Inflammatory macrophage (primary cell): Measurements from ENCODE around the gene TRDMT1.

ENCODE experiments used
- DNase-seq, 2 donors: peaks; one replicate each; pipeline ENCODE4 v3.0.0-alpha.2; 2020 to 2022

TRDMT1 gene

DNA sequence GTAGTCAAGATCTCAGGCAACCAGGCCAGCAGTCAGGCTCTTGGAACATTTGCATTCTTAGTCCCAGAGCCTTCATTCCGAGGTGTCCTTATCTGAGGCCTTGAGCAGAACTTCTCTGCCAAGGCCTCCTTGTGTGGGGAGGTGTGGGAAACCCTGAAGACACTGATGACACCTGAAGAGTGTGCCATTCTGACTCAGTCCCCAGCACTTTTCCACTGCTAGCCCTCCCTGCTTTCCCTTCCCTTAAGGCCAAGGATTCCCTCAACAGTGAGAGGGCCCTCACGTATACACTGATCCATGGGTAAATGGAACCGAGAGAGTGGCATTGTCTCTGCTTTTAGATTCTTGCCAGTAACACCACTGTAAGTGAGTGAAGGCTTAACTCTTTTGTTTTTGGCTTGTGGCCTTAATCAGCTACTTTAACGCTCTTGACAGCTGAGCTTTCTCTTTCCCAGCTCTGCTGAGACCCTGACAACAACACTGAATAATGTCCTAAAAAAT lies 30.3 kb downstream of the TRDMT1 start:
- DNase-seq: no peak

GRCh38 chr10:17169803-17170202 lies 31.7 kb downstream of the TRDMT1 start:
- DNase-seq: no peak

DNA sequence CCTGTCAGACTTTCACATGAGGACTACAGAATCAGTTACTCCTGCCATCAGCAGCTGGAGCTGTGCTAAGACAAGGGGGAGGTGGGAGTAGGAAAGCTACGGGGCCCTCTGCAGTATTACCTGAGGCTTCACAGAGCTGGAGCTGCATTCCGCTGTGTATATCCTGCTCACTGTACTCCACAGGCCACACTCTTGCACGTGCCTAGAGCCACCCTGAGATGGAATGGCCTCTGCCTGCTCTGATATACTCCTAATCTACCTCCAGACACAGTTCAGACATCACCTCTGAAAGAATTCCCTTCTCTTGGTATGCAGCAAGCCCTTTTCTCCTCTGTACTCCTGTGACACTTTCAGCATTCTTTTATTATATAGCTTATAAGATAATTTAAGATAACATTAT lies 34.8 kb downstream of the TRDMT1 start:
- DNase-seq: no peak

DNA sequence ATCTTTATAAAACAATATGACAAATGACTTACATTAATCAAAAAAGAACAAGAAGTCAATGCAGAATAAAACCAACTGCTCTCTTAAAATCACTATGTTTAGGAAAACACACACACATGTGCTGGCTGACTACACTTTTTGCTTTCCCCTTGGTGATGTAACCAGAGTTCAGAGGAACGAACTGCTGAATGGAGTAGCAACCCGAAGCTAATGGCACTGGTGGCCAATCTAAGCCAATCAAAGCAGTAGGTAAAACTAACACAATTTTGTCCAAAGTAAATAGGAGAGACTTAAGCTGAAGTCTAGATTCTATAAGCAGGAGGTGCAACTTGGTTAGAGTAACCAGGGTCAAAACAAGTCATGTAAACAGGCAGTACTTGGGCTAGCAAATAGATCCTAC lies 38.6 kb downstream of the TRDMT1 start:
- no peak for DNase-seq

DNA sequence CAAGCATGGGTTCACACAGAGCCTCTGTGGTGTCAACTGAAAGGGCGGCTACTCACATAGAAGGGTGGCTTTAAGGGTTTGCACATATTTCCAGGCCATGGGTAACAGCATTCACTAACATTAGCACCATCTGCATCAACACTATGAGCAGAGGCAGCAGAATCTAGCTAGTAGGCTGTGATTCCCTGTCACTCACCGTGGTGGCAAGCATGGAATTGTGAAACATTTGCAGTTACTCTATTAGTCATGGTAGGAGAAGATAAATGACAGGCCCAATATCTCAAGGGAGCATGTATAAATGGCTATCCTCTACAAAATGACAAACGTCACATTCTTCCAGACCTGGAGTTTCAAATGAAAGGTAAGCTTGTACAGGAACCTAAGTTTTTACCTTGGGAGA lies 39.7 kb downstream of the TRDMT1 start:
- DNase-seq: peak; percentile 37 to 69

DNA sequence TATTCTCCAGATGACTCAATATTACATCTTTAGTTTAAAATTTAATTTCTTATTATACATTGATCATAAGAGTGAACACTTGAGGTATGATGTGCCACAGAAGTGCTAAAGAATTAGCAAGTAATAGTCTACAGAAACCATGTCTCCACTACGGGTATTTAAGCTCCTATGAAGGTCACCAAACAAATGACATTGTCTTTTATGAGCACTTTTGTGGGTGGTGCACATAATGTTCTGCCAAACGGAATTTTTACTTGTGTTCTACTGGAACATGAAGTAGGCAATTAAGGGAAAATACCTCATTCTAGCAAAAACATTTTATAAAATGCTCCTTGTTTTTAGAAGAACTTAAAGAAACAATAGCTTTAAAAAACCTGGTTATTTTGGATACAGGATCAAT lies 44.4 kb downstream of the TRDMT1 start:
- DNase-seq: no peak

- no peak for DNase-seq
Measured at GRCh38 chr10:17155826-17156225, 45.6 kb downstream of the TRDMT1 start.

- DNase-seq: no peak
Measured at GRCh38 chr10:17154116-17154515, 47.4 kb downstream of the TRDMT1 start.

- DNase-seq: no peak
Measured at GRCh38 chr10:17153321-17153720, 48.2 kb downstream of the TRDMT1 start.

GRCh38 chr10:17151716-17152115 lies 49.8 kb downstream of the TRDMT1 start:
- no peak for DNase-seq

DNA sequence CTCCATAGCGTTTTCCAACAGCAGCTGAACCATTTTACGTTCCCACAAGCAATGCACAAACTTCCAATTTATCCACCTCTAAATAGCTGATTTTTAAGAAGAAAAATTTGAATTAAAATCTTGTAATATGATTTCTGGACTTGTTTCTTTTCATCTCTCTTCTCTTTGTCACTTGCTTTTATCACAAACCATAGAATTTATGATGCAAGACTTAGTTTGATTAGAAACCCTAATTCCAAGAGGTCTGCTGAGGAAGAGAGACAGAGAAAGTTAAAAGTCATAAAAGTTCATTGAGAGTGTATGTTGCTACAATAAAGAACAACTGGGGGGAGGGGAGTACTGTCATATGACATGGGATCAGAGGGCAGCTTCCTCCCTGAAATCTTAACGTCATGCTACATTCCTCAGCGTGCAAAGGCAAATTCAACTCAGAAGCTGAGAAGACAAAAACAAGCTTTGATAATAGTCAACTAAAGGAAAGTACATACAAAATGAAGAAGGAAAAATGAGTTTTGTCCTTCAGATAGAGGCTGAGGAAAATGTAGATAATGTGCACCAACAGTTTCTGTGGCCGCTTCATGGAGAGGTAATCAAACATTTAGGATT lies 53.5 kb downstream of the TRDMT1 start:
- peak; percentile 67 to 70 for DNase-seq

DNA sequence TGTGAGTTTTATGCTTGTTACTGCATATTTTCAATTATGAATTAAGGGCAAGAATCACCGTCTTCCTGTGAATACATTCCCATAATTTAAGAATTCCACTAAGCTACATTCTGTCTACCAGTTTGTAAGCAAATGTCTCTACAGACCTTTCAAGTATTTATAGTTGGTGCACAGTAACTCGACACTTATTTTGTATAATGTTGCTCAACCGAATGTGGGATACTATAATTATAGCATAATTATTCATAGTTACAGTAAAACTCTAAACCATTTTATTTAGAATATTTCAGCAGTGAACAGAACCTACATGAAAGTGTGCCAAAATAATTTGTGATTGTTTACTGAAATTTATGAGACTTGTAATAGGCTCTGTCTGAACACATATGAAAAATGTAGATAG lies 54.6 kb downstream of the TRDMT1 start:
- DNase-seq: no peak

- no peak for DNase-seq
Measured at GRCh38 chr10:17145239-17145638, 56.2 kb downstream of the TRDMT1 start.

GRCh38 chr10:17144757-17145156 lies 56.7 kb downstream of the TRDMT1 start:
- no peak for DNase-seq

GRCh38 chr10:17144032-17144431 lies 57.4 kb downstream of the TRDMT1 start:
- no peak for DNase-seq

DNA sequence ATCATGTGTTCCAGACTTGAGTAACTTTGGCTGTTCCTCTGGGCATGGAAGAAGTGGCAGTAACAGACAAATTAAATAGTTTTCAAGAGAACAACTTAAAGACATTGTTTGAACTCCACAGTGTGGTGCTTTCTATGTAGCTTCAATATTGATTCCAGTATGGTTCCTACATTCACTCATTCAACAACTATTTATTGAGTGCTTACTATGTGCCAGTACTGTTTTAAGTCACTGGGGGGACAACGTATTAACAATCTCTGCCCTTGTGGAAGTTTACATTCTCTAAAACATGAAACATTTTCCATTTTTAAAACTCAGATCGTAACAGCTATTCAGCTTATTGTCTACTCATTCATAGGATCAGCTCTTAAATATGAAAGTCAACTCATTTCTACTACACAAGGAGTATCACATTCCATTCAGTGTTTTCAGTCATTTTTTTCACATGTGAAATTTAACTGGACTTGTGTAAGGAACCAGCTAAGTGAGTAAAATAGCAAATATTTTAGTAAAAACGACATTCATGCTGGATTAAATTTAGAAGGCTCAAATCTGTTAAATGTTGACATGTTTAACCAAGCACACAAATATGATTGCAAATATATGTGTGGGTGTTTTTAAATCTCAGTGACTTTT lies 58.3 kb downstream of the TRDMT1 start:
- DNase-seq: no peak

DNA sequence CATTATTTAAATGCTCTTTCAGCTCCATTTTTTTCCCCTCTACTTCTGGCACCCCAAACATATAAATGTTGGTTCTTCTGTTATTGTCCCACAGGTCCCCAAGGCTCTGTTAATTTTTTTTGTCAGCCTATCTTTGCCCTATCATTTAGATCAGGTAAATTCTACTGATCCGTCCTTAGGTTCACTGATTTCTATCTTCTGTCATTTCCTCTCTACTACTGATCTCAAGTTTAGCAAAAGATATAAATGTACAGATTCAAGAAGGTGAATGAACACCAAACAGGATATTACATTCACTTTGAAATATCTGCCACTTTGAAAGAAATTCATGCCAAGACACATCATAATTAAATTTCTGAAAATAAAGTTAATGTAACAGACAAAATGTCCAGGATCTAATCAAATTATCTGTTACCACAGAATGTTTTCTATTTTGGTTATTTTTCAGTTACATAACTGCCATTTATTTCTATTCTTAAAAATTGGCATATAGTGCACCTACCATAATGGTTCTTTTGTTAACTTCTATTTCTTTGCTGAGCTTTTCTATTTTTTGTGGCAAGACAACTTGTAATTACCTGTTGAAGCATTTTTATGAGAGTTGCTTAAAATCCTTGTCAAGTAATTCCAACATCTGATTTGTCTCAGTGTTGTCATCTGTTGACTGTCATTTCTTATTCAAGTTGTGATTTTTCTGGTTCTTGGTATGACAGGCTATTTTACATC lies 59.8 kb downstream of the TRDMT1 start:
- DNase-seq: no peak

DNA sequence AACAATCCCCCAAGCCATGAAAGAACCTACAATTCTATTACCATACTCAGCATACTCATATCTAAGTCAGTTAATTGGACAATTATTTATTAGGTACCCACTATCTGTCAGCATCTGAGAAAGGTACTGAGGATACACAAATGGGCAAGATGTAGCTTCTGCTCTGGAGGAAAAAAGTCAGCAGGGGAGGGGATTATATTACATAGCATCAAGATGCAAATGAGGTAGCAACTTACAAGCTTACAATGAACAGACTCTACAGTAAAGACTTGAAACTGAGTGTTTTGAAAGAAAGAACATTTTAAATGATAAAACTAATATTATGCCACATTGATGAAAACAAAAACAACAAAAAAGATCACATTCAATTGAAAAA lies 61.1 kb downstream of the TRDMT1 start:
- DNase-seq: no peak

DNA sequence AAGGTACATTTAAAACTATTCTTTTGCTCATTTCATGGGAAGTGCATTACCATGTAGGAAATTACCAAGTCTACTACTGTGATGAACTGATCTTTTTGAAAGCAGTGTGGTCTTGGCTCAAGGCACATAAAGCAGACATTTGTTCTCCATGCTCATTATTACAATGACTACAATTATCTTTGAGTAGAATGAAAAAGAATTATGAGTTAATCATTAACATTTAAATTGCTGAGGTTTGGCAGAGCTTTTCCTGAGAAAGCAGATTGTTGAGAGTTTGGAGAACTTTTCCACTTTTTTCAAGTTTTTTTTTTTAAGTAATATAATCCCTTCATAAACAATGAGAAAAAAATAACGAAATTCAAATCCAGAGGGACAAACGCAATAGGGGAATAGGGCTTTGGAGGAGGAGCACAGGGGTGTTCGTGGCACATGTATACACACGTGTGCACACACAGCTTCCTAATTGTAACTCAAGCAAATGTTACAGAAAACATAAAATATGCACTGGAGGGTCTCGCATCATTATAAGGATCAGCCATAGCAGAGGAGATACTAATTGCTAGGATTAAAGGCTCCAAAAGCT lies 62.9 kb downstream of the TRDMT1 start:
- no peak for DNase-seq

- DNase-seq: no peak
Measured at GRCh38 chr10:17134737-17135260, 66.7 kb downstream of the TRDMT1 start.

DNA sequence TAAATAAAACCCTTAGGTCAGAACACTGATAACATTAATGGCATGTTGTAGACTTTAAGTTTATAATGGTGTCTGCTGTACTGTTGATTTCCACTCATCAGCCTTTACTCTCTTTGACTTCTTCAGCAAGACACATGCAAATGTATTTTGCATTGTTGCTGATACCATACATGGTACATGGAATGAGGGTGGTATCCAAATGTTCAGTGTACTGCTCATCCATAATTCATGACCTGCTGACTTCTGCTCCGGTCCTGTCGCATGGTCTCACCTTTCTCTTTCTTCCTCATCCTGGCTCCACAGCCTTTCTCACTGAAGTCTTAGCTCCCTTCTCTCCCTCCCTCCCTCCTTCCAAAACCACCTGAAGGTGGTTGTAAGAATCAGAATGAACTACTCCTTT lies 67.2 kb downstream of the TRDMT1 start:
- DNase-seq: no peak

GRCh38 chr10:17129741-17130140 lies 71.7 kb downstream of the TRDMT1 start, which contains the start of gene CUBN:
TSS of gene CUBN (minus strand) at chr10:17129811. CDS start at chr10:17129765, 46 bp downstream.
- DNase-seq: no peak

GRCh38 chr10:17128261-17128660 lies 73.2 kb downstream of the TRDMT1 start:
- DNase-seq: peak; percentile 79 to 90
